GM23338 (cell line): ENCODE data around the gene CKM.

ENCODE experiments used
- CTCF ChIP-seq, 2 experiments: fragments of 200-600 bp in 1 of 2; sonication (generic) in 1 of 2; conservative IDR thresholded peaks; 2 replicates each; pipeline versions ENCODE4 v1.5.1 to v1.6.1; 2016 to 2017; ENCODE audit warnings: antibody characterized with exemption in 2 of 2, low read depth in 2 of 2, mild to moderate bottlenecking in 2 of 2, moderate library complexity in 1 of 2
- ETS1 ChIP-seq: IDR thresholded peaks from 2 replicates; pipeline ENCODE4 v1.6.1; 2016; ENCODE audit warnings: antibody characterized with exemption
- EZH2 ChIP-seq: fragments of 200-600 bp; sonication (generic); IDR thresholded peaks from one replicate; pipeline ENCODE4 v1.8.0; 2017; ENCODE audit warnings: antibody characterized with exemption, mild to moderate bottlenecking, low read depth; ENCODE audit not compliant: unreplicated experiment
- EZH2phosphoT487 ChIP-seq: fragments of 200-600 bp; sonication (generic); IDR thresholded peaks from one replicate; pipeline ENCODE4 v1.8.1; 2018; ENCODE audit warnings: antibody characterized with exemption; ENCODE audit not compliant: unreplicated experiment
- NANOG ChIP-seq: IDR thresholded peaks from 2 replicates; pipeline ENCODE4 v1.6.1; 2016; ENCODE audit warnings: antibody characterized with exemption, borderline replicate concordance
- POLR2AphosphoS5 ChIP-seq: IDR thresholded peaks from 2 replicates; pipeline ENCODE4 v1.6.1; 2016; ENCODE audit warnings: antibody characterized with exemption, low read depth
- REST ChIP-seq: IDR thresholded peaks from one replicate; pipeline ENCODE4 v1.6.1; 2018; ENCODE audit warnings: antibody characterized with exemption; ENCODE audit not compliant: unreplicated experiment
- STAT1 ChIP-seq: IDR thresholded peaks from one replicate; pipeline ENCODE4 v1.6.1; 2016; ENCODE audit warnings: antibody characterized with exemption; ENCODE audit not compliant: unreplicated experiment
- ZNF114 ChIP-seq: fragments of 250-450 bp; sonication (Bioruptor Pico); IDR thresholded peaks from 2 replicates; pipeline ENCODE4 v1.5.0; 2020; ENCODE audit warnings: mild to moderate bottlenecking, moderate library complexity

GRCh38 chr19:45355910-45356309 is 33.2 kb upstream of the CKM start:
- TF ChIP-seq CTCF (conservative IDR thresholded peaks at IDR 0.05; ENCODE audit: low read depth in 2 of 2) (no peak), POLR2AphosphoS5 (no peak), EZH2phosphoT487 (no peak), ZNF114 (CRISPR knock-in tag) (no peak), EZH2 (no peak), REST (no peak), STAT1 (no peak), ETS1 (no peak), NANOG (no peak)
